NCI-H524 (cell line): ENCODE results near the gene CTBP2.
"Not testable (repeated sequence)": the region's sequence is repeated elsewhere in the genome, so short reads cannot be mapped to it uniquely, and the experiment has no call there.

ENCODE experiments used
- DNase-seq, 2 experiments: peaks; one replicate each; lab custom pipeline; 2025; lab: John Stamatoyannopoulos, UW

Gene CTBP2

DNA sequence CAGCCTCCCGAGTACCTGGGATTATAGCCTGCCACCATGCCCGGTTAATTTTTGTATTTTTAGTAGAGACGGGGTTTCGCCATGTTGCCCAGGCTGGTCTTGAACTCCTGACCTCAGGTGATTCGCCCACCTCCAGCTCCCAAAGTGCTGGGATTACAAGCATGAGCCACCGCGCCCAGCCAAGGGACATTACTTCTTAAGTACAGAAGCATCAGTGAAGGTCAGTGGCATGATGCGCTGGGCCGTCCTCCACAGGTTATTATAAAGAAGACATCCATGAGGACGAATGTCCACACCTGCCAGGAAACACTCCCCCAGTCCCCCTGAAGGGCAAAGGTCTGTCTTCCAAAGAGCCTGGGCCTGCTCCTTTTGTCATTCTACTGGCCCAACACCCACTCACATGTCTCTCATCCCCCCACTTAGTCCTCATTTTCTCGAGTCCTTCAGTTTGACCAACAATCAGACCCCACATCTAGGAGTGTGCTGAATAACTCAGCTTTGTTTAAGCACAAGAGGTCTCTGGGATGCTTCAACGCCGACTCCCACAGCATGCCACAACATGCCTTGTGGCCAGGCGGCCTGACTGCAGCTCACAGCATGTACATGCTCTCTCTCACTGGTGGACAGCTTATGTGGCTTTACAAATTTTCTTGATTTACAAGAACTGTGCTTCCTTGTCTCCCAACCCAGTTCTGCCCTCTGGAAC, 73.0 kb downstream of the CTBP2 start:
- no peak for DNase-seq

GRCh38 chr10:125086691-125087090, 73.7 kb downstream of the CTBP2 start:
- no peak for DNase-seq

- DNase-seq = peak in 1 of 2 experiments; percentile 49
Measured at GRCh38 chr10:125085258-125086054, 74.9 kb downstream of the CTBP2 start.

GRCh38 chr10:125084614-125085257, 75.6 kb downstream of the CTBP2 start:
- no peak for DNase-seq

DNA sequence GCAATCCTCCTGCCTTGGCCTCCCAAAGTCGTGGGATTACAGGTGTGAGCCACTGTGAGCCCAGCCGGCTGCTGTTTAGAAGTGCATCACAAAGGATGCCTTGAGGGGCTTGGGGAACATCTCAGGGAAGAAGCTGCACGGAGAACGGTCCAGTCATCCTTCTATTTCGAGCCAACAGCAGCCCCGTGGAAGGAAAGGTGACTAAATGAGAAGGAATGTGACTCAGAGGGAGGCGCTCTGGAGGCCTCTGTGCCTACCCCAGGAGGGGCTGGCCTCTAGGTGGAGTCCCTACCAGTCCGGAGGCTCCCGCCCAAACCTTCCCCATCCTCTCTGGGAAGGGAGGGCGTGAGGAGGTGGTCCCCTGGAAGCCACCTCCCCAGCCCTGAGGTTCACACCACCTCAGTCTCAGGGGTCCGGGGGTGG, 76.2 kb downstream of the CTBP2 start:
- DNase-seq = no peak

DNA sequence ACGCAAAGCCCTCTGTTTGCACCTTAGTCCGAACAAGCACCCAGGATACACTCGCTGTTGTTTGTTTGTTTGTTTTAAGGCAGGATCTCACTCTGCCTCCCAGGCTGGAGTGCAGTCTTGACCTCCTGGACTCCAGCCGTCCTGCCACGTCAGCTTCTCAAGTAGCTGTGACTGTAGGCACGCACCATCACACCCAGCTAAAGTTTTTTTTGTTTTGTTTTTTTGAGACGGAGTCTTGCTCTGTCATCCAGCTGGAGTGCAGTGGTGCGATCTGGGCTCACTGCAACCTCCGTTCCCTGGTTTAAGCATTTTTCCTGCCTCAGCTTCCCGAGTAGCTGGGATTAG, 76.8 kb downstream of the CTBP2 start:
- no peak for DNase-seq

DNA sequence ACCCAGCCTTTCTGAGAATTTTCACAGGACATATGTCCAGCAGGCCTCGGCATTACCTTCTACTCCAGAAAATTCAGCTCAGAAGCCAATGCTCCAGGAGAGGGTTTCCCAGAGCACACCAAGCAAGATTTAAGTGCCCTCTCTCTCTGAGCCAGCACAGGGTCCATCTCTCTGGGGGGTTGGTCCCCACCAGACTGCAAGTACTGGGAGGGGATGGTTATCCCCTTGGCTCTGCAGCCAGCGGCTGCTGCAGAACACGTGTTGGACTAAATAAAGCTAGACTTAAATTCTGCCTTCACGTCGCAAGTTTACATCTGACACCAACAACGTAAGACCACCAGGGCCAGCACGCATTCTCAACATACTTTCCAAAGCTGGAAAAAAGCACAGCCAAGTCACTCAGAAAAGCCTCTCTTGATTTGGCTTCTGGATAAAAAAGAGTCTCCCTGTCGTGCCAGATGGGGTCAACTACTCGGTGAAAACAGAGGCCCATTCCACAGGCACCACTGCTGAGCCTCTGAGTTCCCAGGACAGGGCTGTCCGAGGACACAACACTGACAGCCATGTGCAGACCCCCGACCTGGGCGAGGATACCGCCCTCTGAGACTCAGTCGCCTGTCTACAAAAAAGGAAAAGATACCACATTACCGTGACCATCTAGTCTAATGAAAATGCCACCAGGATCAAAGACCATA, 77.3 kb downstream of the CTBP2 start:
- no peak for DNase-seq

- DNase-seq = not testable (repeated sequence)
Measured at GRCh38 chr10:125082471-125082870, 77.9 kb downstream of the CTBP2 start.

DNA sequence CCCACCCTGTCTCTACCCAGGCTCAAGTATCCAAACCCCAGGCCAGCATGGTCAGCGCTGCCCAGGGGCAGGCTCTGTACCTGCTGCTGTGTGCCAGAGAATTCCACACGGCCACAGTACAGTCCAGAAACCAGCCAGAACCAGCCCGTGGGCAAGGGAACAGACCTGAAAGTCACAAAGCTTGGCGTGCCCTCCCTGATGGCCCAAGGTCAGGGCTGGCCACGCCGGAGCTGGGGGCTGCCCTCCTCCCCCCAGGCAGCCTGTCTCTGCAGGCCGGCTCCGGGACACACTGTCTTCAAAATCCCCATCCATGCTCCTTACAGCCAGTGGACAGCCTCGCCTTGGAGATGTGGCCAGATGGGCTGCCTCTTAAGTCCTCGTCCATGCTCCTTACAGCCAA, 78.4 kb downstream of the CTBP2 start:
- peak in 1 of 2 experiments; percentile 52 for DNase-seq

GRCh38 chr10:125080984-125081383, 79.4 kb downstream of the CTBP2 start:
- DNase-seq = no peak

GRCh38 chr10:125080296-125080695, 80.1 kb downstream of the CTBP2 start:
- DNase-seq = no peak

DNA sequence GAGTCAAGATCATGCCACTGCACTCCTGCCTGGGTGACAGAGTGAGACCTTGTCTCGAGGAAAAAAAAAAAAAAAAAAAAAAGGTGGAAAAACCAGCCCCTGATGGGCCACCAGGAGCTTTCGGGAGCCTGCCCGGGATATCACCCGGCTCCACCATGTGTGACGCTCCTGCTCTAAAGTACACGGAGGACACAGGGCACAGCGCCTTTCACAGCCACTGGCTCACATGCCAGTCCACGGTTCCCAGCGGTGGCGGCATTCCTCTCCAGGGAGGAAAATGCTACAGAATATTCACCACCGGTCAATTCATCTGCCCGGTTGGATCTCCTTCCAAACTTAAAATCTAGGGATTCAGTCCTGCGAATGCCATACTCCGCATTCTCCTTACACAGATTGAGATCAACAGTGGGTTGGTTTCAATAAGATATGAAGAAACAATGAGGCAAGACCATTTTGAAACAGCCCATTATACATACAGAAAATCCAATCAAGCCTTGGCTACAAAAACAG, 81.2 kb downstream of the CTBP2 start:
- no peak for DNase-seq

GRCh38 chr10:125076891-125077541, 83.3 kb downstream of the CTBP2 start:
- no peak for DNase-seq

DNA sequence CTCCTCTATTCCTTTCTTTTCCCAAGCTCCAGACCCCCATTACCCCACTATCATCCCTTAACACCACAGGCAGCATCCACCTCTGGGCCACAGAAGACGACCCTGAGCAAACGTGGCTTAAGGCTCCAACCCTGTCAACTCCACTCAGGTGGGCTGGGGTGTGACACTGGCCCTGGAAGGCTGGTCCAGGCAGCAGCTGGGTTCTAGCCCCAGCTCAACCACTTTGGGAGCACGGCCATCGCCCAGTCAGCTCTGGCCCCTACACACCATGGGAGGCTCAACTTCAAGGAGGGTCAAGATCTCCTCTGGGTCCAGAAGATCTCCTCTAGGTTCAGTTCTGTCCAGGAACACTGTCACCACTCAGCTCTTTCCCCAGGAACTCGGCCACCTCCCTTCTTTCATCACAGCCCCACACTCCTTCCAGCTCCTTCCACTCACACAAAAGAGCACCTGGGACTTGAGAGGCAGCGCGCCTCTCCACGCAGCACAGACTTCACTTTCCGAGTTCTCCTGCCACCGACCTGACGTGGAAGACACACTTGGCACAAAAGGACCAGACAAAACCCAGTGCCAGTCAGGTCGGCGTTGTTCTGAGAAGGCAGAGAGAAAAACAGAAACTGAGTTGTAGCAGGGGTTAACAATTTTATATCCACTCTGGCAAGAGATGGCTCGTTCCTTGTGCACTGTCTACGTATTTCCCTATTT, 84.1 kb downstream of the CTBP2 start:
- no peak for DNase-seq

GRCh38 chr10:125073996-125074395, 86.4 kb downstream of the CTBP2 start:
- DNase-seq = no peak

DNA sequence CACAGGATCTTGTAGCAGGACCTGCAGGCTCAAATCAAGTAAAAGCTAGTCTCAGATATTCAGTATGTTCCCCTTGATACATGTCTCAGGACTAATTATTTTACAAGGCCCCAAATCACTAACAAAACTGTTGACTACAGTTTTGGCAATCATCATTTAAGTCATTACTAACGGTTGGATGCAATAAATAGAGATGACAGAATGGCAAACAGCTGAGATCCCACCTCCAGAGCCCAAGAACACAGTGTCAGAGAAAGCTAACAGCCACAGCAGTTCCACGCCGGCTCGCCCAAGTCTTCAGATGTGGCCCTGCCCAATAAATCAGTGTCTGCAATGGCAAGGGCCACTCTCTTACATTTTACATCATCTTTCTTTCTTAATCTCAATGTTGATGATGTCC, 87.6 kb downstream of the CTBP2 start:
- no peak for DNase-seq

DNA sequence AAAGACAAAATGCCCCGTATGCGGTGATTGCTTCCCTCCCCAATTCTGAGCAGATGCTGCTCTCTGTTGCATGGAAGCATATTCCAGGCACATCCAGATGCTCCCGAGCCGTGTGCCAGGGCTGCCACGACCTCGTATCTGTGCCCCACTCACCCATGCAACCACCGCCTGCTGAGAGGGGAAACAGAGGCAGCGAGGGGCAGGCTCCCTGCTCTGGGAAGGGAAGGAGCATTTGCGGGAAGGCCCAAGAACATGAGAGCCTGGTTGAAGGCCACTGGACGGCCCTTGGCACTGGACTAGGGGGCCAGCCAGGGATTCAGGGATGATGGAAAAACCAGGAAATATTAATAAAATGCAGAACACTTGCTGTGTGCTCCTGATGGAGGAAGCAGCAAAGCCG, 89.4 kb downstream of the CTBP2 start:
- DNase-seq = no peak

DNA sequence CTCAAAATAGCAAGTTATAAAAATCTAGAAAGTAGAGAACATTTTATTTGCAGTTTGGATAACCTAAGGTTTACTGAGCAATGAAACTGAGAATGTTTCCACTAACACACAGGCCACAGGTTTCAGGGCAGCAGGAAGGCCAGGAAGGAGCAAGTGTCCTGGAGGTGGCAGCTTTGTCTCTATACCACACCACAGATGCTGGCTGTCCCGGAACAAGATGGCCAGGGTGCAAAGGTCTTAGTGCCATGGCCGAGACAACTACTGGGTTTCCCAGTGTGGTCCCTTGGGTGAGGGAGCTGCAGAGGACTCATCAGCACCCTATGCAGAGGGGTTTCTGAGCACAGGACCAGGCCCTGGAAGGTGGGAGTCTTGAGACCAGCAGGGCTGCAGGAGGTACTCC, 92.0 kb downstream of the CTBP2 start:
- no peak for DNase-seq

GRCh38 chr10:125067764-125068163, 92.6 kb downstream of the CTBP2 start:
- DNase-seq = no peak

DNA sequence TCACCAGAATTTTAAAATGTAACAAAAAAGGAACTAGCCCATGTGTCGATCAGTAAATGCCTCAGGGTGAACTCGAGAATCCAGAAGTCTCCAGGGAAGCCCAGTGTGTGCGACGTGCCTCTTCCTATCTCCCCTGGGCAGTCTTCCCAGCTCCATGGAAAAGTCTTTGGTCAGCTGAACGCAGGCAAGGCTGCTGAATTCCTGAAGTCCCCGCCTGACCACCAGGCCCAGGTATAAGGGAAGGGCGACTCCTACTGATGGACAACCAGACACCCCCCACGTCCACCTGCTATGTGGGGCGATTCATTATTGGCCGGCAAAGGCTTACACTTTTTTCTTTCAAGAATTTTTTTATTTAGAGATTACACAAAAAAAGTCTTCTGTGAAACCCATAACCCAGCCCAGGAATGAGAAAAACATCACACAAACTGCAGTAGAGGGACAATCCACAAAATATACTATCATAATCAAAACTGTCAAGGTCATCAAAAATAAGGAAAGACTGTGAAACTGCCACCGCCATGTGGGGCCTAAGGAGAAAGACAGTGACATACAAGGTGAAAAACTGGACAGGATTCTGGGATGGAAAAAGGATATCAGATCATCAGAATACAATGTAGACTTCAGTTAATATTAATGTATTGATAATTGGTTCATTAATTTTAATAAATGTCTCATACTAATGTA, 93.5 kb downstream of the CTBP2 start:
- no peak for DNase-seq
